AG04449 (cell line): ENCODE data around the gene MAP4K4.

ENCODE experiments used
- CTCF ChIA-PET: fragments of 350-600 bp; formaldehyde crosslinking; extraction: SDS; loops from one replicate; lab custom pipeline; 2021; ENCODE audit warnings: antibody characterized with exemption; lab: Yijun Ruan, JAX
- POLR2A ChIA-PET: fragments of 400-600, 350-600 bp; formaldehyde crosslinking; extraction: SDS; loops from one replicate; lab custom pipeline; 2020; ENCODE audit warnings: antibody characterized with exemption, inconsistent platforms; lab: Yijun Ruan, JAX
- DNase-seq: peaks from one replicate; pipeline ENCODE4 v3.0.0-alpha.2; 2010; ENCODE audit warnings: low read depth, low spot score
- H3K4me3 ChIP-seq: 2 replicates; pipeline ENCODE4 v1.5.1; 2011; ENCODE audit warnings: low read depth, mild to moderate bottlenecking, control low read depth, low read length
- TF ChIP-seq, protein P1 (sequence below): IDR thresholded peaks from one replicate; pipeline ENCODE4 v1.5.1; 2011; ENCODE audit warnings: mild to moderate bottlenecking, moderate library complexity, low read length, control low read depth, inconsistent platforms; ENCODE audit not compliant: insufficient read depth; ENCODE audit errors: missing control alignments

The MAP4K4 gene

GRCh38 chr2:101740555-101740964 lies 43.1 kb downstream of the MAP4K4 start:
- TF ChIP-seq, protein P1, sequence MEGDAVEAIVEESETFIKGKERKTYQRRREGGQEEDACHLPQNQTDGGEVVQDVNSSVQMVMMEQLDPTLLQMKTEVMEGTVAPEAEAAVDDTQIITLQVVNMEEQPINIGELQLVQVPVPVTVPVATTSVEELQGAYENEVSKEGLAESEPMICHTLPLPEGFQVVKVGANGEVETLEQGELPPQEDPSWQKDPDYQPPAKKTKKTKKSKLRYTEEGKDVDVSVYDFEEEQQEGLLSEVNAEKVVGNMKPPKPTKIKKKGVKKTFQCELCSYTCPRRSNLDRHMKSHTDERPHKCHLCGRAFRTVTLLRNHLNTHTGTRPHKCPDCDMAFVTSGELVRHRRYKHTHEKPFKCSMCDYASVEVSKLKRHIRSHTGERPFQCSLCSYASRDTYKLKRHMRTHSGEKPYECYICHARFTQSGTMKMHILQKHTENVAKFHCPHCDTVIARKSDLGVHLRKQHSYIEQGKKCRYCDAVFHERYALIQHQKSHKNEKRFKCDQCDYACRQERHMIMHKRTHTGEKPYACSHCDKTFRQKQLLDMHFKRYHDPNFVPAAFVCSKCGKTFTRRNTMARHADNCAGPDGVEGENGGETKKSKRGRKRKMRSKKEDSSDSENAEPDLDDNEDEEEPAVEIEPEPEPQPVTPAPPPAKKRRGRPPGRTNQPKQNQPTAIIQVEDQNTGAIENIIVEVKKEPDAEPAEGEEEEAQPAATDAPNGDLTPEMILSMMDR, result no peak
- no peak for DNase-seq
- POLR2A ChIA-PET, result no interaction called here
- CTCF ChIA-PET, result interaction anchor here (1.4 kb wide), 1 partner anchor 33 kb away, joined by 3 read pairs; no protein-coding TSS in a partner anchor
- H3K4me3 ChIP-seq, result no peak overlapping the region

GRCh38 chr2:101741775-101742520 lies 44.4 kb downstream of the MAP4K4 start:
- DNase-seq, result no peak
- TF ChIP-seq, protein P1, result no peak
- ChIA-PET CTCF (interaction anchor here (0.8 to 1.5 kb wide), 3 partner anchors 13 to 45 kb away, joined by 3 to 4 read pairs (median 3); partner anchors contain the start of gene MAP4K4), POLR2A (no interaction called here)
- no peak overlapping the region for H3K4me3 ChIP-seq

DNA sequence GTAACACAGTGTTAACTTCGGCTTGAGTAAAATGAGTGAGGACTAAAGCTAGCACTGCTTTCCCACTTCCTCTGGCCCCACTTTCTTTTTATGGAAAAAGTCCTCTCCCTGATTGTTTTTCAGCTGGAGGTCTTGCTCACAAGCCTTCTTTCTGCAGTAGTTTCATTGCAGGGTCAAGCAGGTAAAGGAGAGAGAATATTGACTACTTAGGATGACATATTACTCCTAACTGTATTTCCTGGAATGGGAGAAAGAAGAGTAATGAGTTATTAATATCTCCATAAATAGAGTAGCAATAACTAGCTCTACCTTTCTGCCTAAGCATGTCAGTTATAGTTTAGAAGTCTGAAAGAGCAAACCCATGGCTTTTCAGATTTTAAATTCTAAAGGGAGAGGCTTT lies 45.0 kb downstream of the MAP4K4 start:
- TF ChIP-seq, protein P1, result no peak
- CTCF ChIA-PET, result interaction anchor here (0.8 to 1.5 kb wide), 2 partner anchors 14 to 45 kb away, joined by 3 to 4 read pairs; partner anchors contain the start of gene MAP4K4
- no peak overlapping the region for H3K4me3 ChIP-seq
- no peak for DNase-seq
- POLR2A ChIA-PET, result no interaction called here

DNA sequence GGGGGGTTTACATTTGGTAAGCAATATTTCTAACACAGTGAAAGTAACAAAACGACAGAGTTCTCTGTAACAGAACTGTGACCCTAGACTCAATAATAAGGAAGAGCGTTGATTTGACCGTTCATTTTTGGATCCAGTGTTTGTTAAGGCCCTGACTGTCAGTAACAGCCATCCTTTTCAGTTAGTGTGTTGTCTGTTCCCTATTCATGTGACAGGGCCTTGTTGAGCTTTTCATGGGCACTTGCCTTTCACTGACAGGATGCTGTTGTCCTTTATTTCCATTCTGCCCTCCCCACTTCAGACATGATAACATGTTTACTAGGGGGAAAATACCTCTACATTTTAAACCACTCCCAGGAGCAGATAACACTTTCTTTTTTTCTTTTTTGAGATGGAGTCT lies 45.8 kb downstream of the MAP4K4 start:
- no peak overlapping the region for H3K4me3 ChIP-seq
- no peak for DNase-seq
- TF ChIP-seq, protein P1, result no peak
- POLR2A ChIA-PET, result no interaction called here
- CTCF ChIA-PET, result no interaction called here

- DNase-seq, result no peak
- CTCF ChIA-PET, result interaction anchor here (1.0 to 2.5 kb wide), 7 partner anchors 11 to 403 kb away, joined by 3 to 10 read pairs (median 6); partner anchors contain the start of gene MAP4K4
- TF ChIP-seq, protein P1, result no peak
- no peak overlapping the region for H3K4me3 ChIP-seq
- POLR2A ChIA-PET, result interaction anchor here (2.1 kb wide), 1 partner anchor 8 kb away, joined by 9 read pairs; no protein-coding TSS in a partner anchor
Measured at GRCh38 chr2:101744832-101745231, 47.3 kb downstream of the MAP4K4 start.
